Right lobe of liver (tissue), 6 donors: ENCODE data around the gene LRRC10. TPM values are rescaled to one million over a fixed set of nuclear protein-coding genes. Genes with fewer than 3 reads are reported as not detected.

Experiments used
- ATAC-seq, 4 donors: fragments of 200-7000 bp; cut with Tn5 transposase; one replicate each; pipeline ENCODE4 v1.9.1; 2020; ENCODE audit warnings: mild to moderate bottlenecking in 4 of 4, moderate library complexity in 4 of 4
- DNase-seq, 3 donors: peaks; one replicate each; pipeline ENCODE4 v3.0.0-alpha.2; 2020
- H3K27ac ChIP-seq, 3 donors: fragments of 200-600 bp; one replicate each; pipeline ENCODE4 v1.8.0; 2022
- H3K27me3 ChIP-seq, 2 donors: fragments of 200-600 bp; one replicate each; pipeline ENCODE4 v1.8.0; 2022
- H3K36me3 ChIP-seq, 4 donors: fragments of 200-600 bp; sonication (generic) in 1 of 4; one replicate each; pipeline versions ENCODE4 v1.5.1 to v1.8.0; 2017 to 2022; ENCODE audit warnings: control low read depth in 1 of 4
- H3K4me1 ChIP-seq, 4 donors: fragments of 200-600 bp; sonication (generic) in 1 of 4; one replicate each; pipeline versions ENCODE4 v1.5.1 to v1.8.0; 2017 to 2022; ENCODE audit warnings: control low read depth in 1 of 4
- H3K4me3 ChIP-seq, 3 donors: fragments of 200-600 bp; one replicate each; pipeline ENCODE4 v1.8.0; 2022
- H3K9me3 ChIP-seq, 4 donors: fragments of 200-600 bp; sonication (generic) in 1 of 4; one replicate each; pipeline versions ENCODE4 v1.5.1 to v1.8.0; 2017 to 2022; ENCODE audit warnings: control low read depth in 1 of 4
- CTCF ChIP-seq, 4 donors: fragments of 200-600 bp in 3 of 4; fragments of 450-650 bp in 1 of 4; IDR thresholded peaks; one replicate each; pipeline versions ENCODE4 v1.5.1 to v1.8.0; 2016 to 2022; ENCODE audit warnings: antibody characterized with exemption in 4 of 4, mild to moderate bottlenecking in 2 of 4
- POLR2A ChIP-seq: fragments of 450-650 bp; IDR thresholded peaks from one replicate; pipeline ENCODE4 v1.6.1; 2017; ENCODE audit warnings: antibody characterized with exemption, mild to moderate bottlenecking
- WGBS: methylation state at CpG from one replicate; pipeline ENCODE4 v1.1.6; 2018; ENCODE audit warnings: low coverage, low lambda C conversion rate; ENCODE audit not compliant: insufficient coverage; ENCODE audit errors: missing lambda C conversion rate; 5-methylcytosine and 5-hydroxymethylcytosine counted together
- intact Hi-C, 2 donors: fragments of 100-400 bp; cut with DNase I; formaldehyde crosslinking; loops; one replicate each; pipeline versions ENCODE4 v1.11.2 to v1.14.1; 2022
- total RNA-seq, 6 experiments: library from RNA; depleted of rRNA in 2 of 6; stranded (reverse); fragments of >200 nt in 2 of 6; fragmentation: NEBNext Ultra II Directional in 3 of 6; extraction: Animal tissue kit (Norgen Biotek cat#: 25700) in 3 of 6; gene quantifications; one replicate each; pipeline versions ENCODE4 v1.1.0 to v1.2.4, GENCODE V29; 2016 to 2023
- donor health status: DM: no; HTN: yes; CAD: no.
- donor health status: DM: no; HTN: no; CAD: no.
- donor health status: DM: no; HTN: no; CAD: no.
- donor health status: DM: no; HTN: yes; CAD: no.
- donor health status: DM: no; HTN: yes; CAD: no.

Gene LRRC10
- total RNA-seq, 6 experiments from 2014 or later = not detected

DNA sequence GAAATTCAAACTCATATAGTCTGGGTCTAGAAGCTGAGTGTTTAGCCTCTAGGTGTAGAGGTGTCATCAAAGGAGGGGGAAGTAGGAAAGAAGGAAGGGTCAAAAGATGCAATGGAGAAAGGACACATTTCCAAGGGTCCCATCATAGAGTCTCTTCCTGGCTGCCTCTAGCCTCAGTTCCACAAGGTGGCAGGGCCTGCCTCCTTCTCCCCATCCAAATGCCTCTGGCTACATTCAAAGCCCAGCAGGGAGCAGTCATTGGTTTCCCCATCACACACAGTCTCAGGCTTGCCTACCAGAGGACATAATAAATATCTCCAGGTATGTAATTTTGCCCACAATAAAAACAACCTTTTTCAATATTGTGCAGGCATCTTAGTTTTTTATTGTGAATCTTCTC, 27.5 kb downstream of the LRRC10 start:
- TF ChIP-seq POLR2A (no peak), CTCF (IDR thresholded peaks at IDR 0.05) (no peak)
- Histone ChIP-seq H3K4me1 (peaks cover 0 to 12% (median 0%) of the 10 kb centered on the region in 4 donors), H3K9me3 (no peaks in the 10 kb centered on the region), H3K27ac (no peak overlapping the region), H3K27me3 (no peaks in the 10 kb centered on the region), H3K36me3 (peaks cover 0 to 17% (median 9%) of the 10 kb centered on the region in 4 donors), H3K4me3 (no peak overlapping the region)
- ATAC-seq (no peak), DNase-seq (no peak)
- intact Hi-C loops = no loop called here

GRCh38 chr12:69580074-69580473, 30.6 kb downstream of the LRRC10 start:
- WGBS = 88% methylated on average over 1 of the region's 1 CpG
- intact Hi-C loops = no loop called here
- ATAC-seq (no peak), DNase-seq (no peak)
- Histone ChIP-seq H3K27me3 (no peaks in the 10 kb centered on the region), H3K4me3 (no peak overlapping the region), H3K36me3 (peaks cover 0 to 4% (median 2%) of the 10 kb centered on the region in 4 donors), H3K4me1 (peaks cover 0 to 5% (median 0%) of the 10 kb centered on the region in 4 donors), H3K9me3 (no peaks in the 10 kb centered on the region), H3K27ac (no peak overlapping the region)
- TF ChIP-seq POLR2A = no peak
- TF ChIP-seq CTCF (IDR thresholded peaks at IDR 0.05) = no peak

DNA sequence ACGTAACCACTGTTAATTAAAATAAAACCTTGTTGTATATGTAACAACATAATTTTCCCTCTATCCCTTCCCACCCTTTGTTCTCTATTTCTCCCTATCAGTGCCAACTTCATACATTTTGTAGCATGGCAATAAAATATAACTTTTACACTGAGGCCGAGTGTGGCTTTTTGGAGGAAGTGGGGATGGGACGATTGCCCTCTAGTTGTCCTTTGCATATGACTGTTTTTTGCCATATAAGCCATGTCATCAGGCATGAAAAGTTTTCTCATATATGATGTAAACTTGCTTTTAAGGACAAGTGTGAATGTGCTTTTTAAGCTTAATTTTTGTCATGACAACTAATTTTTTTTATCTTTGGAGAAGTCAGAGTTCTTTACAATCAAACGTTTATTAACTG, 31.7 kb downstream of the LRRC10 start:
- Histone ChIP-seq H3K4me3 (no peak overlapping the region), H3K9me3 (no peaks in the 10 kb centered on the region), H3K36me3 (peaks cover 0 to 14% (median 10%) of the 10 kb centered on the region in 4 donors), H3K27me3 (no peaks in the 10 kb centered on the region), H3K27ac (no peak overlapping the region), H3K4me1 (no peaks in the 10 kb centered on the region)
- WGBS = 67% methylated on average over 4 of the region's 4 CpGs
- DNase-seq (no peak), ATAC-seq (no peak)
- intact Hi-C loops = no loop called here
- TF ChIP-seq CTCF (IDR thresholded peaks at IDR 0.05) (no peak), POLR2A (no peak)

DNA sequence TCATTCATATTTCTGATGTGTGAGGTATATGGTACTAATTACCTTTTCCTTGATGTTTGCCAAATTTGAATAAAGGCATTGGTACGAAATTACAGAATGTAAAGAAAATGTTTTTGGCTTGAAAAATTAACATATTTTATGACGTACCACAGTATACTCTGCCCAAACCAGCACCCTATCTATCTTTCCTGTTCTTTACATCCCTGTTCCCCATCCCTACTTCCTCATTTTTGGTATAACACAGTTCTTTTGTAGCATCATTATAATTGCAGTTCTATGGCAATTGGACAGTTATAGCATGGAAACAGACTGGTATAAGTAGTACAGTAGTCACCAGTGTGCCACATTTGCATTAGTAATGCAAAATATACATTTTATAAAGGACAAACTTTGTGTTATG, 32.4 kb downstream of the LRRC10 start:
- no peak for ATAC-seq
- H3K9me3 ChIP-seq = no peaks in the 10 kb centered on the region
- intact Hi-C loops = no loop called here
- no peaks in the 10 kb centered on the region for H3K4me1 ChIP-seq
- no peak overlapping the region for H3K4me3 ChIP-seq
- TF ChIP-seq CTCF (IDR thresholded peaks at IDR 0.05) (no peak), POLR2A (no peak)
- WGBS = 76% methylated on average over 2 of the region's 2 CpGs
- no peak overlapping the region for H3K27ac ChIP-seq
- DNase-seq = no peak
- peaks cover 0 to 21% (median 12%) of the 10 kb centered on the region in 4 donors for H3K36me3 ChIP-seq
- H3K27me3 ChIP-seq = no peaks in the 10 kb centered on the region

DNA sequence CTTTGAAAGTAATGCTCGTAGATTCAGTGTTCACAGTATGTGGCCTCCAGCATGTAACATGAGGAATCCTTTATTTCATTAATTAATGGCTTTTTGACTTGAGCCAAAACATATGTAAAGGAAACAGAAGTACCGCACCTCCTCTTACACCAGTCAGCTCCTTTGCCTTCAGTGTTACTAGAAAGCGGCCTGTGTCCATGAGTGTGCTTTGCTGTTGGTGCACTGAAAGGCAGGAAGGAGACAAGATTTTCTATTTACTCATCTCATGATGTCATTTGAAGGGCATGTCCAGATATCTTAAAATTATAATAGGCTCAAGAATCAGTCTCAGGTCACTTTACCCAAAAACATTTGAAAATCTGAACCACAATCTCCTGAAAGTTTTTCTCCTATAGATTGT, 35.4 kb downstream of the LRRC10 start:
- Histone ChIP-seq H3K27ac (no peak overlapping the region), H3K4me1 (no peaks in the 10 kb centered on the region), H3K27me3 (no peaks in the 10 kb centered on the region), H3K36me3 (peaks cover 9 to 41% (median 23%) of the 10 kb centered on the region in 4 donors), H3K9me3 (no peaks in the 10 kb centered on the region), H3K4me3 (no peak overlapping the region)
- DNase-seq (no peak), ATAC-seq (no peak)
- intact Hi-C loops = no loop called here
- 100% methylated on average over 1 of the region's 3 CpGs for WGBS
- TF ChIP-seq POLR2A (no peak), CTCF (IDR thresholded peaks at IDR 0.05) (no peak)
